HG03196 (cell line): ENCODE data around the gene NCKAP5.

Experiments used
- ATAC-seq: cut with Tn5 transposase; IDR thresholded peaks from one replicate; pipeline ENCODE4 v1.9.1; 2021; ENCODE audit not compliant: unreplicated experiment

Gene NCKAP5

GRCh38 chr2:133409581-133410285 is 158.5 kb downstream of the NCKAP5 start:
- no peak for ATAC-seq

- no peak for ATAC-seq
These were observed 159.6 kb downstream of the NCKAP5 start for GRCh38 chr2:133408671-133409070.

- ATAC-seq, result no peak
These were observed 160.9 kb downstream of the NCKAP5 start for GRCh38 chr2:133407341-133407740.

- ATAC-seq, result no peak
These were observed 163.0 kb downstream of the NCKAP5 start for GRCh38 chr2:133405252-133405651.

GRCh38 chr2:133400411-133400810 is 167.9 kb downstream of the NCKAP5 start:
- no peak for ATAC-seq

GRCh38 chr2:133393895-133394294 is 174.4 kb downstream of the NCKAP5 start:
- no peak for ATAC-seq

- no peak for ATAC-seq
These were observed 178.1 kb downstream of the NCKAP5 start for GRCh38 chr2:133390156-133390555.

GRCh38 chr2:133389569-133389968 is 178.7 kb downstream of the NCKAP5 start:
- no peak for ATAC-seq

GRCh38 chr2:133382566-133382965 is 185.7 kb downstream of the NCKAP5 start:
- ATAC-seq, result no peak

- ATAC-seq, result no peak
These were observed 187.3 kb downstream of the NCKAP5 start for GRCh38 chr2:133380991-133381390.

GRCh38 chr2:133378928-133379549 is 189.2 kb downstream of the NCKAP5 start:
- no peak for ATAC-seq

GRCh38 chr2:133378386-133378785 is 189.9 kb downstream of the NCKAP5 start:
- no peak for ATAC-seq

GRCh38 chr2:133377599-133377998 is 190.7 kb downstream of the NCKAP5 start:
- ATAC-seq, result no peak

- no peak for ATAC-seq
These were observed 191.2 kb downstream of the NCKAP5 start for GRCh38 chr2:133377021-133377481.

- ATAC-seq, result no peak
These were observed 193.5 kb downstream of the NCKAP5 start for GRCh38 chr2:133374781-133375180.

- ATAC-seq, result no peak
These were observed 197.0 kb downstream of the NCKAP5 start for GRCh38 chr2:133371286-133371685.

- ATAC-seq, result no peak
These were observed 198.2 kb downstream of the NCKAP5 start for GRCh38 chr2:133369901-133370658.

GRCh38 chr2:133365117-133365516 is 203.1 kb downstream of the NCKAP5 start:
- ATAC-seq, result no peak

GRCh38 chr2:133364636-133365035 is 203.6 kb downstream of the NCKAP5 start:
- no peak for ATAC-seq

- ATAC-seq, result no peak
These were observed 204.4 kb downstream of the NCKAP5 start for GRCh38 chr2:133363884-133364283.

- no peak for ATAC-seq
These were observed 206.2 kb downstream of the NCKAP5 start for GRCh38 chr2:133362061-133362476.

GRCh38 chr2:133360882-133361281 is 207.4 kb downstream of the NCKAP5 start:
- no peak for ATAC-seq
